Neuronal stem cell (in vitro differentiated cells): Measurements from ENCODE around the gene ROBO2.
A peak's percentile ranks its signal among the peaks of the same experiment; 100 is the strongest.

Source experiments
- DNase-seq: peaks from one replicate; pipeline ENCODE4 v3.0.0-alpha.2; 2013; ENCODE audit warnings: low spot score
- H2AFZ ChIP-seq: one replicate; pipeline ENCODE4 v1.6.1; 2013; ENCODE audit warnings: mild to moderate bottlenecking, low read length, inconsistent platforms
- H2AK5ac ChIP-seq: 2 replicates; pipeline ENCODE4 v1.6.1; 2013; ENCODE audit warnings: low read depth, mild to moderate bottlenecking, inconsistent platforms, low read length, moderate library complexity, mixed read lengths
- H2BK120ac ChIP-seq: 2 replicates; pipeline ENCODE4 v1.6.1; 2013; ENCODE audit warnings: low read depth, mild to moderate bottlenecking, inconsistent platforms, low read length, moderate library complexity, mixed read lengths
- H2BK12ac ChIP-seq: one replicate; pipeline ENCODE4 v1.6.1; 2013; ENCODE audit warnings: low read length, inconsistent platforms
- H2BK15ac ChIP-seq: 2 replicates; pipeline ENCODE4 v1.6.1; 2013; ENCODE audit warnings: mild to moderate bottlenecking, low read length, inconsistent platforms, mixed read lengths
- H2BK5ac ChIP-seq: one replicate; pipeline ENCODE4 v1.6.1; 2013; ENCODE audit warnings: inconsistent platforms, mild to moderate bottlenecking, low read length, moderate library complexity
- H3K14ac ChIP-seq: one replicate; pipeline ENCODE4 v1.6.1; 2013; ENCODE audit warnings: low read length, inconsistent platforms
- H3K18ac ChIP-seq: 2 replicates; pipeline ENCODE4 v1.6.1; 2013; ENCODE audit warnings: low read length, inconsistent platforms
- H3K23ac ChIP-seq: 2 replicates; pipeline ENCODE4 v1.6.1; 2013; ENCODE audit warnings: low read depth, mild to moderate bottlenecking, mixed read lengths, low read length, inconsistent platforms; ENCODE audit not compliant: poor library complexity
- H3K27ac ChIP-seq: replicated peaks from 3 replicates; pipeline ENCODE4 v1.5.1; 2013; ENCODE audit warnings: low read length, inconsistent platforms
- H3K27me3 ChIP-seq, 3 experiments: 2 replicates each; pipeline ENCODE4 v1.6.1; 2013; ENCODE audit warnings: low read length in 3 of 3, mild to moderate bottlenecking in 2 of 3, inconsistent platforms in 1 of 3, low read depth in 1 of 3, mixed read lengths in 1 of 3, moderate library complexity in 1 of 3; ENCODE audit not compliant: control insufficient read depth in 3 of 3, insufficient read depth in 3 of 3
- H3K36me3 ChIP-seq, 2 donors: replicated peaks in 1 of 2; 2 replicates each; pipeline ENCODE4 v1.6.1; 2013; ENCODE audit warnings: low read length in 2 of 2; ENCODE audit not compliant: control insufficient read depth in 2 of 2, insufficient read depth in 2 of 2
- H3K4ac ChIP-seq: 2 replicates; pipeline ENCODE4 v1.6.1; 2013; ENCODE audit warnings: inconsistent platforms, mild to moderate bottlenecking, low read length, moderate library complexity
- H3K4me1 ChIP-seq, 2 donors: 1 replicate in 1 of 2; 2 replicates in 1 of 2; pipeline ENCODE4 v1.6.1; 2013; ENCODE audit warnings: low read length in 2 of 2, low read depth in 1 of 2; ENCODE audit not compliant: control insufficient read depth in 2 of 2, insufficient read depth in 1 of 2
- H3K4me2 ChIP-seq: one replicate; pipeline ENCODE4 v1.6.1; 2013; ENCODE audit warnings: mild to moderate bottlenecking, low read length, inconsistent platforms; ENCODE audit not compliant: insufficient read depth, poor library complexity, severe bottlenecking
- H3K4me3 ChIP-seq, 2 donors: 2 replicates each; pipeline ENCODE4 v1.5.1; 2013; ENCODE audit warnings: low read length in 2 of 2, mild to moderate bottlenecking in 2 of 2, inconsistent platforms in 1 of 2, moderate library complexity in 1 of 2
- H3K79me1 ChIP-seq: one replicate; pipeline ENCODE4 v1.6.1; 2013; ENCODE audit warnings: low read depth, mild to moderate bottlenecking, inconsistent platforms, low read length, moderate library complexity
- H3K9ac ChIP-seq: one replicate; pipeline ENCODE4 v1.6.1; 2013; ENCODE audit warnings: mild to moderate bottlenecking, low read depth, low read length, inconsistent platforms; ENCODE audit not compliant: poor library complexity
- H3K9me3 ChIP-seq, 2 donors: replicated peaks in 1 of 2; 2 replicates each; pipeline versions ENCODE3 to v1.6.1; 2013; ENCODE audit warnings: low read length in 2 of 2, mild to moderate bottlenecking in 2 of 2, inconsistent platforms in 1 of 2, low read depth in 1 of 2, mixed read lengths in 1 of 2, moderate library complexity in 1 of 2; ENCODE audit not compliant: control insufficient read depth in 2 of 2, insufficient read depth in 1 of 2
- H4K8ac ChIP-seq: one replicate; pipeline ENCODE4 v1.6.1; 2013; ENCODE audit warnings: low read depth, mild to moderate bottlenecking, inconsistent platforms, low read length, moderate library complexity
- H4K91ac ChIP-seq: one replicate; pipeline ENCODE4 v1.6.1; 2013; ENCODE audit warnings: low read length, low read depth, mild to moderate bottlenecking, inconsistent platforms; ENCODE audit not compliant: poor library complexity
- WGBS, 2 donors: extraction: QIAGEN DNeasy Blood & Tissue Kit; methylation state at CpG; one replicate each; pipeline ENCODE4 v1.1.7; 2013; ENCODE audit warnings: missing lambda C conversion rate in 2 of 2, mixed read lengths in 1 of 2; ENCODE audit not compliant: insufficient read length in 2 of 2, insufficient replicate concordance in 1 of 2; ENCODE audit errors: extremely low coverage in 2 of 2; 5-methylcytosine and 5-hydroxymethylcytosine counted together

The ROBO2 gene

GRCh38 chr3:77541203-77541922 lies 501.5 kb downstream of the ROBO2 start:
- no peaks in the 10 kb centered on the region for H3K79me1 ChIP-seq
- no peak overlapping the region for H3K18ac ChIP-seq
- no peak overlapping the region for H3K4me2 ChIP-seq

GRCh38 chr3:77546246-77546645 lies 506.3 kb downstream of the ROBO2 start:
- Histone ChIP-seq H2BK120ac (no peak overlapping the region), H3K4me1 (peaks cover 0 to 4% of the 10 kb centered on the region in 2 donors), H2BK5ac (no peak overlapping the region), H3K27me3 (no peaks in the 10 kb centered on the region), H3K9me3 (no peaks in the 10 kb centered on the region), H2AFZ (no peak overlapping the region), H3K4me2 (no peak overlapping the region), H3K23ac (no peak overlapping the region), H2BK12ac (no peak overlapping the region), H2BK15ac (no peak overlapping the region), H2AK5ac (no peak overlapping the region), H3K18ac (no peak overlapping the region), H3K9ac (no peak overlapping the region), H3K4me3 (no peak overlapping the region), H3K36me3 (peaks cover 0 to 2% of the 10 kb centered on the region in 2 donors), H3K27ac (no peak overlapping the region), H4K8ac (no peak overlapping the region), H4K91ac (no peak overlapping the region), H3K79me1 (no peaks in the 10 kb centered on the region), H3K4ac (no peak overlapping the region), H3K14ac (no peak overlapping the region)
- WGBS, 2 donors = no CpG with 5 or more reads among the region's 3 CpGs
- DNase-seq = no peak

More at GRCh38 chr3:77541203-77541922, 501.5 kb downstream of the ROBO2 start:
- no peak overlapping the region for H4K8ac ChIP-seq
- no peak overlapping the region for H3K14ac ChIP-seq
- H3K36me3 ChIP-seq = no peaks in the 10 kb centered on the region
- no peak overlapping the region for H2BK15ac ChIP-seq
- no peaks in the 10 kb centered on the region for H3K9me3 ChIP-seq
- H2AFZ ChIP-seq = peak overlapping the region; percentile 11
- H3K9ac ChIP-seq = no peak overlapping the region
- no peak overlapping the region for H2AK5ac ChIP-seq
- H3K4ac ChIP-seq = no peak overlapping the region
- H3K23ac ChIP-seq = no peak overlapping the region
- H2BK12ac ChIP-seq = no peak overlapping the region
- H3K4me1 ChIP-seq = peaks cover 2 to 3% of the 10 kb centered on the region in 2 donors
- DNase-seq = no peak
- H3K27me3 ChIP-seq = no peaks in the 10 kb centered on the region
- no peak overlapping the region for H2BK5ac ChIP-seq
- no peak overlapping the region for H2BK120ac ChIP-seq
- no peak overlapping the region for H4K91ac ChIP-seq
- no peak overlapping the region for H3K27ac ChIP-seq
- WGBS, 2 donors = no CpG with 5 or more reads among the region's 4 CpGs
- no peak overlapping the region for H3K4me3 ChIP-seq

GRCh38 chr3:77549034-77549433 lies 509.1 kb downstream of the ROBO2 start:
- Histone ChIP-seq H2BK15ac (no peak overlapping the region), H2BK5ac (no peak overlapping the region), H2BK12ac (no peak overlapping the region), H2AK5ac (no peak overlapping the region), H3K23ac (no peak overlapping the region), H2AFZ (no peak overlapping the region), H3K9ac (no peak overlapping the region), H2BK120ac (no peak overlapping the region), H3K14ac (no peak overlapping the region), H4K8ac (no peak overlapping the region), H3K27me3 (no peaks in the 10 kb centered on the region), H3K79me1 (no peaks in the 10 kb centered on the region), H3K4me2 (no peak overlapping the region), H3K27ac (no peak overlapping the region), H3K36me3 (peaks cover 0 to 2% of the 10 kb centered on the region in 2 donors), H3K4me3 (no peak overlapping the region), H3K9me3 (no peaks in the 10 kb centered on the region), H3K18ac (no peak overlapping the region), H3K4ac (no peak overlapping the region), H4K91ac (no peak overlapping the region), H3K4me1 (peaks cover 0 to 4% of the 10 kb centered on the region in 2 donors)
- no peak for DNase-seq
- WGBS, 2 donors = no CpG with 5 or more reads among the region's 5 CpGs

DNA sequence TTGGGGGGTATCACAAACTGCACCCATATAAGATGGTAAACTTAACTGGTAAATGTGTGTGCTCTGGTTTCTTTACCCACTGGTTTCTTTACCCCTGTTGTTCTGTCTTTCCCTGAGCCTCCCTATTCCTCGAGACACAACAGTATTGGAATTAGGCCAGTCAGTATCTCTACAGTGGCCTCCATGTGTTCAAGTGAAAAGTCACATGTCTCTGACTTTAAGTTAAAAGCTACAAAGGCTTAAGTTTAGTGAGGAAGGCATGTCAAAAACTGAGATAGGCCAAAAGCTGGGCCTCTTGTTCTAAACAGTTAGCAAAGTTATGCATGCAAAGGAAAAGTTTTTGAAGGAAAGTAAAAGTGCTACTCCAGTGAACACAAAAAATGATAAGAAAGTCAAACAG lies 513.3 kb downstream of the ROBO2 start:
- no CpG with 5 or more reads among the region's 1 CpG for WGBS, 2 donors
- H2BK5ac ChIP-seq = no peak overlapping the region
- no peak overlapping the region for H2AFZ ChIP-seq
- no peak overlapping the region for H2AK5ac ChIP-seq
- no peaks in the 10 kb centered on the region for H3K36me3 ChIP-seq
- no peak for DNase-seq
- no peak overlapping the region for H3K4me3 ChIP-seq
- no peak overlapping the region for H3K14ac ChIP-seq
- no peak overlapping the region for H3K27ac ChIP-seq
- H3K27me3 ChIP-seq = no peaks in the 10 kb centered on the region
- no peaks in the 10 kb centered on the region for H3K79me1 ChIP-seq
- H3K4me1 ChIP-seq = no peaks in the 10 kb centered on the region
- H3K18ac ChIP-seq = no peak overlapping the region
- no peak overlapping the region for H4K91ac ChIP-seq
- no peak overlapping the region for H4K8ac ChIP-seq
- no peak overlapping the region for H2BK120ac ChIP-seq
- no peak overlapping the region for H3K23ac ChIP-seq
- H2BK15ac ChIP-seq = no peak overlapping the region
- H3K9ac ChIP-seq = no peak overlapping the region
- no peak overlapping the region for H3K4me2 ChIP-seq
- no peak overlapping the region for H3K4ac ChIP-seq
- H3K9me3 ChIP-seq = no peaks in the 10 kb centered on the region
- H2BK12ac ChIP-seq = no peak overlapping the region
